HepG2 (cell line): ENCODE measurements around the gene RAB35. TPM values are rescaled to one million over a fixed set of nuclear protein-coding genes. Genes with fewer than 3 reads are reported as not detected.
A peak's percentile ranks its signal among the peaks of the same experiment; 100 is the strongest.

Experiments used
- AGO2 ChIP-seq: fragments of 200-400 bp; formaldehyde crosslinking; optimal IDR thresholded peaks from 2 replicates; pipeline ENCODE3; 2017; ENCODE audit warnings: mild to moderate bottlenecking, low read depth, low read length, moderate library complexity
- ARNTL ChIP-seq: sonication (generic); formaldehyde crosslinking; IDR thresholded peaks from 2 replicates; pipeline ENCODE4 v1.4.0; 2020; ENCODE audit warnings: mild to moderate bottlenecking, missing genetic modification reagents
- ATM ChIP-seq: fragments of 450-650 bp; IDR thresholded peaks from 2 replicates; pipeline ENCODE4 v1.7.1; 2017; ENCODE audit warnings: mild to moderate bottlenecking, borderline replicate concordance
- BRCA1 ChIP-seq: sonication (generic); formaldehyde crosslinking; IDR thresholded peaks from 2 replicates; pipeline ENCODE4 v1.4.0; 2020; ENCODE audit warnings: missing genetic modification reagents
- CREM ChIP-seq, 2 experiments: sonication (generic) in 1 of 2; formaldehyde crosslinking in 1 of 2; IDR thresholded peaks; 2 replicates each; pipeline versions ENCODE4 v1.4.0 to v1.6.1; 2016 to 2020; ENCODE audit warnings: antibody characterized with exemption in 1 of 2, mild to moderate bottlenecking in 1 of 2, missing genetic modification reagents in 1 of 2
- EZH2 ChIP-seq: conservative IDR thresholded peaks from 2 replicates; pipeline ENCODE4 v1.6.1; 2012; ENCODE audit warnings: mild to moderate bottlenecking, low read depth, low read length, moderate library complexity
- FOXM1 ChIP-seq: sonication (generic); formaldehyde crosslinking; IDR thresholded peaks from 2 replicates; pipeline ENCODE4 v1.5.0; 2020; ENCODE audit warnings: missing genetic modification reagents
- GATAD2A ChIP-seq: IDR thresholded peaks from 2 replicates; pipeline ENCODE4 v1.6.1; 2016
- MAFF ChIP-seq: IDR thresholded peaks from 2 replicates; pipeline ENCODE4 v1.6.1; 2011; ENCODE audit warnings: low read depth, low read length, improper control_type of control experiment
- MIER2 ChIP-seq: IDR thresholded peaks from 2 replicates; pipeline ENCODE4 v1.6.1; 2016; ENCODE audit warnings: missing biosample characterization, missing genetic modification reagents
- POGZ ChIP-seq: sonication (generic); formaldehyde crosslinking; IDR thresholded peaks from 2 replicates; pipeline ENCODE4 v1.4.0; 2020; ENCODE audit warnings: mild to moderate bottlenecking, missing genetic modification reagents
- PPARG ChIP-seq: conservative IDR thresholded peaks from 2 replicates; pipeline ENCODE4 v1.6.1; 2016; ENCODE audit warnings: missing biosample characterization, missing genetic modification reagents
- RAD21 ChIP-seq: fragments of 450-650 bp; formaldehyde crosslinking; IDR thresholded peaks from 2 replicates; pipeline ENCODE4 v1.5.0; 2020; ENCODE audit warnings: mild to moderate bottlenecking
- TSC22D2 ChIP-seq: sonication (generic); formaldehyde crosslinking; IDR thresholded peaks from 2 replicates; pipeline ENCODE4 v1.5.1; 2020; ENCODE audit warnings: missing genetic modification reagents, mild to moderate bottlenecking, borderline replicate concordance
- ZBTB20 ChIP-seq: sonication (generic); formaldehyde crosslinking; IDR thresholded peaks from 2 replicates; pipeline ENCODE4 v1.8.1; 2023; ENCODE audit warnings: missing genetic modification reagents, low read depth, mild to moderate bottlenecking, borderline replicate concordance
- ZC3H13 ChIP-seq: sonication (generic); formaldehyde crosslinking; IDR thresholded peaks from 2 replicates; pipeline ENCODE4 v1.8.1; 2023; ENCODE audit warnings: mild to moderate bottlenecking, missing genetic modification reagents, moderate library complexity
- ZFX ChIP-seq: sonication (generic); formaldehyde crosslinking; IDR thresholded peaks from 2 replicates; pipeline ENCODE4 v1.4.0; 2020; ENCODE audit warnings: mild to moderate bottlenecking, low read depth, missing genetic modification reagents, moderate library complexity
- ZNF446 ChIP-seq: sonication (generic); formaldehyde crosslinking; IDR thresholded peaks from 2 replicates; pipeline ENCODE4 v1.5.0; 2020; ENCODE audit warnings: mild to moderate bottlenecking, missing genetic modification reagents
- ZNF451 ChIP-seq: sonication (generic); formaldehyde crosslinking; IDR thresholded peaks from 2 replicates; pipeline ENCODE4 v1.5.0; 2020; ENCODE audit warnings: mild to moderate bottlenecking, missing genetic modification reagents
- polyA plus RNA-seq, 8 experiments: library from polyadenylated mRNA; depleted of rRNA in 3 of 8; stranded (reverse) in 7 of 8; unstranded in 1 of 8; fragments of >200 nt; fragmentation: Illumina TruSeq in 4 of 8; extraction: Trizol in 4 of 8; gene quantifications; 2 replicates each; pipeline versions ENCODE4 v1.2.1 to v1.2.3, GENCODE V29; 2011 to 2016; ENCODE audit warnings: low read depth in 4 of 8, missing spikeins in 1 of 8, mixed read lengths in 1 of 8; ENCODE audit not compliant: insufficient read depth in 1 of 8
- total RNA-seq, 5 experiments: library from RNA; depleted of rRNA; stranded (reverse); fragments of >200 nt; fragmentation: Illumina TruSeq; extraction: Trizol; gene quantifications; 2 replicates each; pipeline ENCODE4 v1.2.3, GENCODE V29; 2016; ENCODE audit warnings: low read depth in 1 of 5
- TF ChIP-seq, protein P1 (sequence below): IDR thresholded peaks from 2 replicates; pipeline ENCODE4 v1.4.0; 2020; ENCODE audit warnings: mild to moderate bottlenecking, missing genetic modification reagents
- TF ChIP-seq, protein P2 (sequence below): sonication (generic); formaldehyde crosslinking; IDR thresholded peaks from 2 replicates; pipeline ENCODE4 v1.4.0; 2020; ENCODE audit warnings: missing genetic modification reagents
- TF ChIP-seq, protein P3 (sequence below): sonication (generic); formaldehyde crosslinking; IDR thresholded peaks from 2 replicates; pipeline ENCODE4 v1.4.0; 2020; ENCODE audit warnings: missing genetic modification reagents
- TF ChIP-seq, protein P4 (sequence below): sonication (generic); formaldehyde crosslinking; IDR thresholded peaks from 2 replicates; pipeline ENCODE4 v1.9.0; 2021; ENCODE audit warnings: missing genetic modification reagents, borderline replicate concordance

RAB35 gene
- total and polyA plus RNA-seq, 2 of the 13 experiments (the other 11 are each of a cell fraction or from before 2014, with no cell fraction given), result 25.2 to 29.1 TPM

DNA sequence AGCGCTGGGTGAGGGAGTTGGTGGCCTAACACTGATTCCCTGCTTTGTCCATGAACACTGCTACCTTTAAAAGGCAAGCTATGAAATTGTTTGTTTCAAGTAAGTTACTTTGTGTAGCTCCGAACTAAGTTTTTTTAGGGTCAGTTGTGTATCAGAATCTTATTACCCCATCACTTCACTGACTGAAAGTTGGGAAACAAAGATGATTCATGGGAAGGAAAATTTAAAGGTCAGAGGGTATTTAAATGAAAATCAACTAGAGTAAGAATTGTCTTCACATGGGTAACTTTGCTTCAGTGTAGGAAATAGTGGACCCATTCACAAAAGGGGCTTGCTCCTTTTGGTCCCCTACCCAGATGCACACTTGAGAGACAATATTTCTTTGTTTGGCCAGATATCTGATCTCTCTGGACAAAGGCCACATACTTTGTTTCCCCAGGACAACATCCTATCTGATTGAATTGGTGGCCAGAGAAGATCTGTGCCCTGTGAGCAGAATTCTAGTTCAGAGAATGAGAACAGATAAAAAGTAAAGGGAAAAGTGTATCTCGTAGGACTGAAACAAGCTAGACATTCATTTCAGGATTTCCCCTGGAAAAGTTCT lies 53.5 kb downstream of the RAB35 start (continued):
- no peak for TF ChIP-seq ZNF451
- TF ChIP-seq AGO2, result no peak
- no peak for TF ChIP-seq ZFX
- no peak for TF ChIP-seq POGZ (CRISPR knock-in tag)
- TF ChIP-seq PPARG, result 0 out of 2 replicates have a peak, but pooled peaks have one; percentile 9
- no peak for TF ChIP-seq RAD21
- TF ChIP-seq, protein P1, sequence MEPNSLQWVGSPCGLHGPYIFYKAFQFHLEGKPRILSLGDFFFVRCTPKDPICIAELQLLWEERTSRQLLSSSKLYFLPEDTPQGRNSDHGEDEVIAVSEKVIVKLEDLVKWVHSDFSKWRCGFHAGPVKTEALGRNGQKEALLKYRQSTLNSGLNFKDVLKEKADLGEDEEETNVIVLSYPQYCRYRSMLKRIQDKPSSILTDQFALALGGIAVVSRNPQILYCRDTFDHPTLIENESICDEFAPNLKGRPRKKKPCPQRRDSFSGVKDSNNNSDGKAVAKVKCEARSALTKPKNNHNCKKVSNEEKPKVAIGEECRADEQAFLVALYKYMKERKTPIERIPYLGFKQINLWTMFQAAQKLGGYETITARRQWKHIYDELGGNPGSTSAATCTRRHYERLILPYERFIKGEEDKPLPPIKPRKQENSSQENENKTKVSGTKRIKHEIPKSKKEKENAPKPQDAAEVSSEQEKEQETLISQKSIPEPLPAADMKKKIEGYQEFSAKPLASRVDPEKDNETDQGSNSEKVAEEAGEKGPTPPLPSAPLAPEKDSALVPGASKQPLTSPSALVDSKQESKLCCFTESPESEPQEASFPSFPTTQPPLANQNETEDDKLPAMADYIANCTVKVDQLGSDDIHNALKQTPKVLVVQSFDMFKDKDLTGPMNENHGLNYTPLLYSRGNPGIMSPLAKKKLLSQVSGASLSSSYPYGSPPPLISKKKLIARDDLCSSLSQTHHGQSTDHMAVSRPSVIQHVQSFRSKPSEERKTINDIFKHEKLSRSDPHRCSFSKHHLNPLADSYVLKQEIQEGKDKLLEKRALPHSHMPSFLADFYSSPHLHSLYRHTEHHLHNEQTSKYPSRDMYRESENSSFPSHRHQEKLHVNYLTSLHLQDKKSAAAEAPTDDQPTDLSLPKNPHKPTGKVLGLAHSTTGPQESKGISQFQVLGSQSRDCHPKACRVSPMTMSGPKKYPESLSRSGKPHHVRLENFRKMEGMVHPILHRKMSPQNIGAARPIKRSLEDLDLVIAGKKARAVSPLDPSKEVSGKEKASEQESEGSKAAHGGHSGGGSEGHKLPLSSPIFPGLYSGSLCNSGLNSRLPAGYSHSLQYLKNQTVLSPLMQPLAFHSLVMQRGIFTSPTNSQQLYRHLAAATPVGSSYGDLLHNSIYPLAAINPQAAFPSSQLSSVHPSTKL (CRISPR knock-in tag), result 0 out of 2 replicates have a peak, but pooled peaks have one; percentile 13
- TF ChIP-seq ZBTB20, result no peak
- TF ChIP-seq, protein P2, sequence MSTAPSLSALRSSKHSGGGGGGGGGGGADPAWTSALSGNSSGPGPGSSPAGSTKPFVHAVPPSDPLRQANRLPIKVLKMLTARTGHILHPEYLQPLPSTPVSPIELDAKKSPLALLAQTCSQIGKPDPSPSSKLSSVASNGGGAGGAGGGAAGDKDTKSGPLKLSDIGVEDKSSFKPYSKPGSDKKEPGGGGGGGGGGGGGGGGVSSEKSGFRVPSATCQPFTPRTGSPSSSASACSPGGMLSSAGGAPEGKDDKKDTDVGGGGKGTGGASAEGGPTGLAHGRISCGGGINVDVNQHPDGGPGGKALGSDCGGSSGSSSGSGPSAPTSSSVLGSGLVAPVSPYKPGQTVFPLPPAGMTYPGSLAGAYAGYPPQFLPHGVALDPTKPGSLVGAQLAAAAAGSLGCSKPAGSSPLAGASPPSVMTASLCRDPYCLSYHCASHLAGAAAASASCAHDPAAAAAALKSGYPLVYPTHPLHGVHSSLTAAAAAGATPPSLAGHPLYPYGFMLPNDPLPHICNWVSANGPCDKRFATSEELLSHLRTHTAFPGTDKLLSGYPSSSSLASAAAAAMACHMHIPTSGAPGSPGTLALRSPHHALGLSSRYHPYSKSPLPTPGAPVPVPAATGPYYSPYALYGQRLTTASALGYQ (CRISPR knock-in tag), result no peak
- TF ChIP-seq MAFF, result no peak
- no peak for TF ChIP-seq ATM
- TF ChIP-seq GATAD2A (CRISPR knock-in tag), result no peak
- no peak for TF ChIP-seq FOXM1 (CRISPR knock-in tag)
- TF ChIP-seq MIER2 (CRISPR knock-in tag), result no peak
- no peak for TF ChIP-seq BRCA1 (CRISPR knock-in tag)
- TF ChIP-seq ZNF446 (CRISPR knock-in tag), result no peak
- no peak for TF ChIP-seq ARNTL (CRISPR knock-in tag)
- TF ChIP-seq ZC3H13 (CRISPR knock-in tag), result no peak
- TF ChIP-seq, protein P3, sequence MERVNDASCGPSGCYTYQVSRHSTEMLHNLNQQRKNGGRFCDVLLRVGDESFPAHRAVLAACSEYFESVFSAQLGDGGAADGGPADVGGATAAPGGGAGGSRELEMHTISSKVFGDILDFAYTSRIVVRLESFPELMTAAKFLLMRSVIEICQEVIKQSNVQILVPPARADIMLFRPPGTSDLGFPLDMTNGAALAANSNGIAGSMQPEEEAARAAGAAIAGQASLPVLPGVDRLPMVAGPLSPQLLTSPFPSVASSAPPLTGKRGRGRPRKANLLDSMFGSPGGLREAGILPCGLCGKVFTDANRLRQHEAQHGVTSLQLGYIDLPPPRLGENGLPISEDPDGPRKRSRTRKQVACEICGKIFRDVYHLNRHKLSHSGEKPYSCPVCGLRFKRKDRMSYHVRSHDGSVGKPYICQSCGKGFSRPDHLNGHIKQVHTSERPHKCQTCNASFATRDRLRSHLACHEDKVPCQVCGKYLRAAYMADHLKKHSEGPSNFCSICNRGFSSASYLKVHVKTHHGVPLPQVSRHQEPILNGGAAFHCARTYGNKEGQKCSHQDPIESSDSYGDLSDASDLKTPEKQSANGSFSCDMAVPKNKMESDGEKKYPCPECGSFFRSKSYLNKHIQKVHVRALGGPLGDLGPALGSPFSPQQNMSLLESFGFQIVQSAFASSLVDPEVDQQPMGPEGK (CRISPR knock-in tag), result 0 out of 2 replicates have a peak, but pooled peaks have one; percentile 34
- no peak for TF ChIP-seq EZH2
- TF ChIP-seq CREM (IDR thresholded peaks at IDR 0.05), result 0 out of 2 replicates have a peak, but pooled peaks have one; percentile 22
- no peak for TF ChIP-seq CREM (CRISPR knock-in tag; IDR thresholded peaks at IDR 0.05)
- TF ChIP-seq, protein P4, sequence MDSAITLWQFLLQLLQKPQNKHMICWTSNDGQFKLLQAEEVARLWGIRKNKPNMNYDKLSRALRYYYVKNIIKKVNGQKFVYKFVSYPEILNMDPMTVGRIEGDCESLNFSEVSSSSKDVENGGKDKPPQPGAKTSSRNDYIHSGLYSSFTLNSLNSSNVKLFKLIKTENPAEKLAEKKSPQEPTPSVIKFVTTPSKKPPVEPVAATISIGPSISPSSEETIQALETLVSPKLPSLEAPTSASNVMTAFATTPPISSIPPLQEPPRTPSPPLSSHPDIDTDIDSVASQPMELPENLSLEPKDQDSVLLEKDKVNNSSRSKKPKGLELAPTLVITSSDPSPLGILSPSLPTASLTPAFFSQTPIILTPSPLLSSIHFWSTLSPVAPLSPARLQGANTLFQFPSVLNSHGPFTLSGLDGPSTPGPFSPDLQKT, result no peak
- no peak for TF ChIP-seq TSC22D2
